Loucy (cell line): ENCODE results near the gene PRRT4.

Experiments used
- CTCF ChIP-seq: fragments of 200-600 bp; sonication (generic); conservative IDR thresholded peaks from 2 replicates; pipeline ENCODE4 v1.5.1; 2014; ENCODE audit warnings: mild to moderate bottlenecking, antibody characterized with exemption, low read length
- EZH2phosphoT487 ChIP-seq: fragments of 200-600 bp; IDR thresholded peaks from 2 replicates; pipeline ENCODE4 v1.6.1; 2018; ENCODE audit warnings: antibody characterized with exemption, mild to moderate bottlenecking, moderate library complexity, borderline replicate concordance

GRCh38 chr7:128409596-128410450, 48.3 kb upstream of the PRRT4 start, which contains the start of gene IMPDH1:
- TF ChIP-seq CTCF: no peak
- TF ChIP-seq EZH2phosphoT487: no peak
